HCT116 (cell line): ENCODE data around the gene C4BPB. TPM values are rescaled to one million over a fixed set of nuclear protein-coding genes. Genes with fewer than 3 reads are reported as not detected.

Experiments
- ATAC-seq: fragments of 200-7000 bp; cut with Tn5 transposase; 2 replicates; pipeline ENCODE4 v1.9.1; 2020; ENCODE audit warnings: mild to moderate bottlenecking, moderate library complexity
- BruUV-seq: library from RNA; stranded (reverse); fragments of 400-500 nt; replicated peaks from 2 replicates; lab custom pipeline; 2021; lab: Mats Ljungman, UMichigan
- CTCF ChIA-PET: fragments of 300-600 bp; sonication (Branson Sonifier 250); formaldehyde crosslinking; loops from one replicate; lab custom pipeline; 2021; ENCODE audit warnings: antibody characterized with exemption; lab: Charles Lee
- POLR2A ChIA-PET: fragments of 300-600, 350-600 bp; sonication (Branson Sonifier 250); formaldehyde crosslinking; loops from one replicate; lab custom pipeline; 2021; ENCODE audit warnings: antibody characterized with exemption; lab: Charles Lee
- RAD21 ChIA-PET, 2 experiments: fragments of 300-600 bp; sonication (Branson Sonifier 250); formaldehyde crosslinking; loops; one replicate each; lab custom pipeline; 2023; ENCODE audit warnings: low total read pairs in 2 of 2; ENCODE audit not compliant: uncharacterized antibody in 2 of 2, unreplicated experiment in 2 of 2, low non-redundant PET in 1 of 2; lab: Charles Lee
- DNase-seq: peaks from one replicate; pipeline ENCODE4 v3.0.0-alpha.2; 2010; ENCODE audit warnings: low read depth, low spot score
- H2AFZ ChIP-seq: fragments of 200-600 bp; shearing (Covaris generic), sonication (generic); 2 replicates; pipeline ENCODE4 v1.6.1; 2017; ENCODE audit warnings: low read depth, mixed run types, mixed read lengths, antibody characterized with exemption, low read length; ENCODE audit not compliant: poor library complexity, severe bottlenecking
- H3K27ac ChIP-seq: 2 replicates; pipeline ENCODE4 v1.5.1; 2012; ENCODE audit warnings: low read depth, low read length
- H3K27me3 ChIP-seq: fragments of 200-600 bp; sonication (generic); 2 replicates; pipeline ENCODE4 v1.6.1; 2016; ENCODE audit warnings: mixed run types, low read length, mixed read lengths; ENCODE audit not compliant: insufficient read depth
- H3K36me3 ChIP-seq, 2 experiments: fragments of 200-500 bp in 1 of 2; fragments of 200-600 bp in 1 of 2; sonication (Bioruptor generic) in 1 of 2; sonication (generic) in 1 of 2; 2 replicates each; pipeline versions ENCODE4 v1.5.1 to v1.6.1; 2014 to 2016; ENCODE audit warnings: low read length in 2 of 2, inconsistent platforms in 1 of 2, mixed read lengths in 1 of 2, mixed run types in 1 of 2; ENCODE audit not compliant: insufficient read depth in 2 of 2, control insufficient read depth in 1 of 2
- H3K4me1 ChIP-seq, 2 experiments: fragments of 200-600 bp in 1 of 2; sonication (generic) in 1 of 2; 2 replicates each; pipeline versions ENCODE4 v1.5.1 to v1.6.1; 2012 to 2017; ENCODE audit warnings: low read length in 2 of 2, inconsistent platforms in 1 of 2, mild to moderate bottlenecking in 1 of 2, mixed read lengths in 1 of 2, mixed run types in 1 of 2, moderate library complexity in 1 of 2; ENCODE audit not compliant: insufficient read depth in 2 of 2, control insufficient read depth in 1 of 2
- H3K4me2 ChIP-seq: fragments of 200-600 bp; sonication (generic); 2 replicates; pipeline ENCODE4 v1.6.1; 2017; ENCODE audit warnings: mixed run types, low read length, mixed read lengths
- H3K4me3 ChIP-seq, 2 experiments: fragments of 200-600 bp in 1 of 2; sonication (generic) in 1 of 2; replicated peaks in 1 of 2; 2 replicates each; pipeline ENCODE4 v1.5.1; 2011 to 2016; ENCODE audit warnings: low read length in 2 of 2, control low read depth in 1 of 2, low read depth in 1 of 2, mild to moderate bottlenecking in 1 of 2, mixed read lengths in 1 of 2, mixed run types in 1 of 2
- H3K79me2 ChIP-seq: fragments of 200-600 bp; sonication (generic); 2 replicates; pipeline ENCODE4 v1.6.1; 2017; ENCODE audit warnings: mild to moderate bottlenecking, mixed run types, low read length, moderate library complexity, mixed read lengths; ENCODE audit not compliant: insufficient read depth
- H3K9ac ChIP-seq: fragments of 200-600 bp; sonication (generic); 2 replicates; pipeline ENCODE4 v1.6.1; 2016; ENCODE audit warnings: low read length, mixed read lengths
- H3K9me2 ChIP-seq: fragments of 200-600 bp; sonication (generic), shearing (Covaris generic); 2 replicates; pipeline ENCODE4 v1.6.1; 2017; ENCODE audit warnings: mixed run types, mild to moderate bottlenecking, moderate library complexity; ENCODE audit not compliant: insufficient read depth
- H3K9me3 ChIP-seq, 2 experiments: fragments of 200-500 bp in 1 of 2; fragments of 200-600 bp in 1 of 2; sonication (Bioruptor generic) in 1 of 2; sonication (generic) in 1 of 2; 2 replicates each; pipeline ENCODE4 v1.6.1; 2014 to 2017; ENCODE audit warnings: low read length in 2 of 2, mixed read lengths in 2 of 2, inconsistent platforms in 1 of 2, low read depth in 1 of 2, mild to moderate bottlenecking in 1 of 2, mixed run types in 1 of 2, moderate library complexity in 1 of 2; ENCODE audit not compliant: control insufficient read depth in 1 of 2, insufficient read depth in 1 of 2
- H4K20me1 ChIP-seq: fragments of 200-600 bp; sonication (generic), shearing (Covaris generic); 2 replicates; pipeline ENCODE4 v1.6.1; 2017; ENCODE audit warnings: mixed run types, mild to moderate bottlenecking, moderate library complexity; ENCODE audit not compliant: insufficient read depth
- ATF3 ChIP-seq: IDR thresholded peaks from 2 replicates; pipeline ENCODE4 v1.6.1; 2012
- CBX3 ChIP-seq: IDR thresholded peaks from 2 replicates; pipeline ENCODE4 v1.6.1; 2012; ENCODE audit warnings: low read depth
- CEBPB ChIP-seq: IDR thresholded peaks from 2 replicates; pipeline ENCODE4 v1.6.1; 2012; ENCODE audit warnings: low read depth
- CTCF ChIP-seq, 3 experiments: fragments of 200-600 bp in 1 of 3; sonication (generic) in 1 of 3; IDR thresholded peaks in 2 of 3; conservative IDR thresholded peaks in 1 of 3; 2 replicates each; pipeline ENCODE4 v1.5.1; 2012 to 2017; ENCODE audit warnings: low read depth in 2 of 3, low read length in 2 of 3, antibody characterized with exemption in 1 of 3, borderline replicate concordance in 1 of 3, control low read depth in 1 of 3, mild to moderate bottlenecking in 1 of 3, mixed read lengths in 1 of 3, mixed run types in 1 of 3, moderate library complexity in 1 of 3; ENCODE audit not compliant: insufficient read depth in 1 of 3
- ELF1 ChIP-seq: IDR thresholded peaks from 2 replicates; pipeline ENCODE4 v1.6.1; 2012; ENCODE audit warnings: low read depth, borderline replicate concordance
- EZH2 ChIP-seq: fragments of 200-600 bp; sonication (generic); IDR thresholded peaks from 2 replicates; pipeline ENCODE4 v1.6.1; 2017; ENCODE audit warnings: antibody characterized with exemption, mixed run types
- EZH2phosphoT487 ChIP-seq: fragments of 200-600 bp; IDR thresholded peaks from 2 replicates; pipeline ENCODE4 v1.6.1; 2018; ENCODE audit warnings: antibody characterized with exemption, borderline replicate concordance
- FOSL1 ChIP-seq: IDR thresholded peaks from 2 replicates; pipeline ENCODE4 v1.6.1; 2012; ENCODE audit warnings: low read depth
- JUND ChIP-seq: IDR thresholded peaks from 2 replicates; pipeline ENCODE4 v1.6.1; 2012
- POLR2A ChIP-seq: IDR thresholded peaks from 2 replicates; pipeline ENCODE4 v1.7.0; 2011; ENCODE audit warnings: borderline replicate concordance; ENCODE audit not compliant: insufficient read depth, insufficient read length; ENCODE audit errors: extremely low read depth
- RAD21 ChIP-seq: IDR thresholded peaks from 2 replicates; pipeline ENCODE4 v1.6.1; 2012; ENCODE audit warnings: low read depth, mild to moderate bottlenecking
- SIN3A ChIP-seq: IDR thresholded peaks from 2 replicates; pipeline ENCODE4 v1.6.1; 2012; ENCODE audit warnings: low read depth
- SRF ChIP-seq: IDR thresholded peaks from 2 replicates; pipeline ENCODE4 v1.6.1; 2012; ENCODE audit warnings: low read depth
- TCF7L2 ChIP-seq: IDR thresholded peaks from 2 replicates; pipeline ENCODE4 v1.7.0; 2011; ENCODE audit warnings: borderline replicate concordance, inconsistent platforms; ENCODE audit not compliant: insufficient read depth, insufficient read length; ENCODE audit errors: extremely low read depth
- ZBTB33 ChIP-seq: IDR thresholded peaks from 2 replicates; pipeline ENCODE4 v1.6.1; 2011; ENCODE audit warnings: mild to moderate bottlenecking, low read length, moderate library complexity; ENCODE audit not compliant: insufficient replicate concordance; ENCODE audit errors: extremely low read depth
- ZNF274 ChIP-seq: fragments of 200-500 bp; sonication (Bioruptor generic); IDR thresholded peaks from 2 replicates; pipeline ENCODE4 v1.6.1; 2014; ENCODE audit warnings: mild to moderate bottlenecking, low read depth, low read length, inconsistent platforms
- intact Hi-C: fragments of 100-400 bp; cut with micrococcal nuclease; formaldehyde crosslinking; loops from 2 replicates; pipeline ENCODE4 v1.10.0; 2022
- total RNA-seq: library from RNA; stranded (reverse); gene quantifications from one replicate; pipeline ENCODE4 v1.2.1, GENCODE V29; 2021; ENCODE audit not compliant: unreplicated experiment
- TF ChIP-seq, protein P1 (sequence below): IDR thresholded peaks from 2 replicates; pipeline ENCODE4 v1.6.1; 2012
- TF ChIP-seq, protein P2 (sequence below): IDR thresholded peaks from 2 replicates; pipeline ENCODE4 v1.6.1; 2012; ENCODE audit warnings: low read depth

Gene C4BPB
- total RNA-seq, 1 experiment from 2014 or later = not detected

DNA sequence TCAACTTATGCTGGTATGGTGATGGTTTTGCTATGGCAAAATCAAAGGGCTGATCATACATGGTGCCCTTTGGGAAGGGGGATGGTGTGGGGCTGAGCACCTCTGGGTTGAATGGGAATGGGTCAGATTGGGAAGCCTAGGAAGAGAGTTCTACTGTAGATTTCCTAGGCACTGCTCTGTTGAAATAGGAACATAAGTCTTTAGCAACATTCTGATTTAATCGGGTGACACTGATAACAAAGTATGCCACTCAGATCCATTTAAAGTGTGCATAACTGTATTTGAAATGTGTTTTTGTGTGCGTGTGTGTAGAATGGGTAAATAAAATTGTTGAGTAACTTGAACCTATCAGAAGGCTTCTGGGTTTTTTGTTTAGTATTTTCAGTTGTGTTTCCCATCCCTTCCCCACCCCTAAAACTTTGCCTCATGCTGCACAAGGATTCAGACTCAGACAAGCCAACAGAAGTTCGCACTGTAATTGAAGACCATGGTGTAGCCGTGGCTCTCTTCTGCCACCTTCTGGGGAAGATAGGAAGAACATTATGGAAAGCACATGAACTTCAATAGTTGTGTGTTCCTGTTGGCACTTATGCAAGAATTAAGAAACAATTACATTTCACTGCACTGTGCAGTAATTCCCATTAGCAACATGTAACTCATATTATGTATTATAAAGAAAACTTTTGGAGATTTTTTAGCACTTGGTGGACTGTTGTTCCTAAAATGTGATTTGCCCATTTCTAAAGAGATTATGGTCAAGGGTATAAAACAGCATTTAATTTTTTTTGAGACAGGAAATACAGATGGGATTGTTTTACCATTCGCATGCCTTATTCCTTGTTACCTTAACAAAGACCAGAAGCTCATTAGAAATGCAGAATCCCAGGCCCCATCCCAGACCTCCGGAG lies 10.9 kb upstream of the C4BPB start:
- no peaks in the 10 kb centered on the region for H3K79me2 ChIP-seq
- H3K9me2 ChIP-seq = no peaks in the 10 kb centered on the region
- H2AFZ ChIP-seq = no peak overlapping the region
- no peaks in the 10 kb centered on the region for H3K4me1 ChIP-seq
- H3K4me2 ChIP-seq = no peak overlapping the region
- ATAC-seq (peak; percentile 91), DNase-seq (peak; percentile 51)
- no peak overlapping the region for H3K27ac ChIP-seq
- H3K9me3 ChIP-seq = no peaks in the 10 kb centered on the region
- H3K27me3 ChIP-seq = no peaks in the 10 kb centered on the region
- no peak overlapping the region for H3K4me3 ChIP-seq
- intact Hi-C loops = loop anchor here (1.0 to 5.0 kb wide), 4 partner anchors 95 to 350 kb away; no protein-coding TSS in a partner anchor
- BruUV-seq = no TSS peak
- ChIA-PET POLR2A (no interaction called here), RAD21 (no interaction called here), CTCF (interaction anchor here (1.0 kb wide), 1 partner anchor 327 kb away, joined by 3 read pairs; no protein-coding TSS in a partner anchor)
- H3K9ac ChIP-seq = no peak overlapping the region
- no peaks in the 10 kb centered on the region for H4K20me1 ChIP-seq
- no peaks in the 10 kb centered on the region for H3K36me3 ChIP-seq
- TF ChIP-seq, protein P1, sequence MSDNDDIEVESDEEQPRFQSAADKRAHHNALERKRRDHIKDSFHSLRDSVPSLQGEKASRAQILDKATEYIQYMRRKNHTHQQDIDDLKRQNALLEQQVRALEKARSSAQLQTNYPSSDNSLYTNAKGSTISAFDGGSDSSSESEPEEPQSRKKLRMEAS = peak; percentile 44; the same call in 1 of the 2 replicates
- TF ChIP-seq TCF7L2 (no peak), SRF (no peak), CTCF (IDR thresholded peaks at IDR 0.05 in 2 of 3, conservative IDR thresholded peaks at IDR 0.05 in 1 of 3; ENCODE audit: borderline replicate concordance in 1 of 3, insufficient read depth in 1 of 3, low read depth in 2 of 3, low read length in 2 of 3) (peak; percentile 82 to 87 (median 84); a peak in 5 of 6 replicates), FOSL1 (no peak), RAD21 (peak; percentile 93), ZNF274 (no peak), POLR2A (no peak), ATF3 (no peak), EZH2phosphoT487 (no peak), CEBPB (no peak), JUND (no peak), ELF1 (no peak), SIN3A (no peak), CBX3 (no peak), EZH2 (no peak), ZBTB33 (peak; percentile 21)
- TF ChIP-seq, protein P2, sequence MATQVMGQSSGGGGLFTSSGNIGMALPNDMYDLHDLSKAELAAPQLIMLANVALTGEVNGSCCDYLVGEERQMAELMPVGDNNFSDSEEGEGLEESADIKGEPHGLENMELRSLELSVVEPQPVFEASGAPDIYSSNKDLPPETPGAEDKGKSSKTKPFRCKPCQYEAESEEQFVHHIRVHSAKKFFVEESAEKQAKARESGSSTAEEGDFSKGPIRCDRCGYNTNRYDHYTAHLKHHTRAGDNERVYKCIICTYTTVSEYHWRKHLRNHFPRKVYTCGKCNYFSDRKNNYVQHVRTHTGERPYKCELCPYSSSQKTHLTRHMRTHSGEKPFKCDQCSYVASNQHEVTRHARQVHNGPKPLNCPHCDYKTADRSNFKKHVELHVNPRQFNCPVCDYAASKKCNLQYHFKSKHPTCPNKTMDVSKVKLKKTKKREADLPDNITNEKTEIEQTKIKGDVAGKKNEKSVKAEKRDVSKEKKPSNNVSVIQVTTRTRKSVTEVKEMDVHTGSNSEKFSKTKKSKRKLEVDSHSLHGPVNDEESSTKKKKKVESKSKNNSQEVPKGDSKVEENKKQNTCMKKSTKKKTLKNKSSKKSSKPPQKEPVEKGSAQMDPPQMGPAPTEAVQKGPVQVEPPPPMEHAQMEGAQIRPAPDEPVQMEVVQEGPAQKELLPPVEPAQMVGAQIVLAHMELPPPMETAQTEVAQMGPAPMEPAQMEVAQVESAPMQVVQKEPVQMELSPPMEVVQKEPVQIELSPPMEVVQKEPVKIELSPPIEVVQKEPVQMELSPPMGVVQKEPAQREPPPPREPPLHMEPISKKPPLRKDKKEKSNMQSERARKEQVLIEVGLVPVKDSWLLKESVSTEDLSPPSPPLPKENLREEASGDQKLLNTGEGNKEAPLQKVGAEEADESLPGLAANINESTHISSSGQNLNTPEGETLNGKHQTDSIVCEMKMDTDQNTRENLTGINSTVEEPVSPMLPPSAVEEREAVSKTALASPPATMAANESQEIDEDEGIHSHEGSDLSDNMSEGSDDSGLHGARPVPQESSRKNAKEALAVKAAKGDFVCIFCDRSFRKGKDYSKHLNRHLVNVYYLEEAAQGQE = no peak
